Measurements from ENCODE around the gene TEX14.

TEX14 gene

DNA sequence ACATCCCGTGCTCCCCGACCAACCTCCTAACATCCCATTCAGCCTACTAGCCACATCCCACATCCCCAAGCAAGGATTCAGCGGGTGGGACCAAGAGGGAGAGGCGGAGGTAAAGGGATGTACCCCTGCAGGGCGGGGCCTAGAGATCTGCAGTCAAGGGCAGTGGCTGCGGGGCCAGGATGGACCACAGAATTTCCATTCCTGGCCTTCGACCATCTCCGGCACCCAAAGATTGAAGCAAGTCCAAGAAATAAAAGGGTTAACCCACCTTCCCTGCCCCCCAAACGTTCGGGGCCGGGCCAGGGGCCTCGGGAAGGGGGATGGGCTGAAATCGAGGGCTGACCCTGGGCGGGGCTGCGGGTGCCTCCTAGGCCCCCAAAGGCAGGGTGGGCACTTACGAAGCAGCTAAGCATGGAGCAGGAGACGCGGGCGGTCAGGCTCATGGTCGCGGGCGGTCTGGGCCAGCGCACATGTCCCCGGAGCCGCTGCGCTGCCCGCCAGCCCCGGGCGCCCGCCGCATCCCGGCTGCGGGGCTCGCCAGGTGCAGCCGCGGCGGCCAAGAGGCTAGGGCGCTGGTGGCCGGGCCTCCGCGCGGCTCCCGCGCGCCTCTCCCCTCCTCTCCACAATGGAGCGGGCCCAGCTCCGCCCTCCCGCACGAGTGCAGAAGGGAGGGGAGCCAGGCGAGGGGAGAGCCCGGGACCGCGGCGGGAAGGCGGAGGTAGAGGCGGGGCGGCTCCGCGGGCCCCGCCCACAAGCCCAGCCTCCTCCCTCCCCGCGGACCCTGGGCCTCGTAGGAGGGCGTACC is 177.7 kb downstream of the TEX14 start, which contains the start of gene MTMR4:
Gene MTMR4, minus strand, starts transcription at position 674 of the 805 bp plus-strand sequence. Its CDS starts 231 bp downstream, at position 443.
- Histone ChIP-seq H3K27me3 (no peaks in the 10 kb centered on the region), H3K4me1 (peaks cover 0 to 52% (median 35%) of the 10 kb centered on the region in 4 donors), H3K27ac (peak within 1 kb of the TSS; percentile 87 to 93), H3K4me3 (peak within 1 kb of the TSS; percentile 64 to 79), H3K9me3 (no peaks in the 10 kb centered on the region), H3K36me3 (peaks cover 32 to 44% (median 34%) of the 10 kb centered on the region in 3 donors)
- TF ChIP-seq, protein P1, sequence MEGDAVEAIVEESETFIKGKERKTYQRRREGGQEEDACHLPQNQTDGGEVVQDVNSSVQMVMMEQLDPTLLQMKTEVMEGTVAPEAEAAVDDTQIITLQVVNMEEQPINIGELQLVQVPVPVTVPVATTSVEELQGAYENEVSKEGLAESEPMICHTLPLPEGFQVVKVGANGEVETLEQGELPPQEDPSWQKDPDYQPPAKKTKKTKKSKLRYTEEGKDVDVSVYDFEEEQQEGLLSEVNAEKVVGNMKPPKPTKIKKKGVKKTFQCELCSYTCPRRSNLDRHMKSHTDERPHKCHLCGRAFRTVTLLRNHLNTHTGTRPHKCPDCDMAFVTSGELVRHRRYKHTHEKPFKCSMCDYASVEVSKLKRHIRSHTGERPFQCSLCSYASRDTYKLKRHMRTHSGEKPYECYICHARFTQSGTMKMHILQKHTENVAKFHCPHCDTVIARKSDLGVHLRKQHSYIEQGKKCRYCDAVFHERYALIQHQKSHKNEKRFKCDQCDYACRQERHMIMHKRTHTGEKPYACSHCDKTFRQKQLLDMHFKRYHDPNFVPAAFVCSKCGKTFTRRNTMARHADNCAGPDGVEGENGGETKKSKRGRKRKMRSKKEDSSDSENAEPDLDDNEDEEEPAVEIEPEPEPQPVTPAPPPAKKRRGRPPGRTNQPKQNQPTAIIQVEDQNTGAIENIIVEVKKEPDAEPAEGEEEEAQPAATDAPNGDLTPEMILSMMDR (IDR thresholded peaks at IDR 0.05), result no peak
- intact Hi-C loops (cut with DNase I; ENCODE audit: low total_unique reads), result loop anchor here (10.0 kb wide), 3 partner anchors 159 to 491 kb away; partner anchors contain the start of genes DYNLL2 and SUPT4H1
- DNase-seq, result peak; percentile 87 to 93

DNA sequence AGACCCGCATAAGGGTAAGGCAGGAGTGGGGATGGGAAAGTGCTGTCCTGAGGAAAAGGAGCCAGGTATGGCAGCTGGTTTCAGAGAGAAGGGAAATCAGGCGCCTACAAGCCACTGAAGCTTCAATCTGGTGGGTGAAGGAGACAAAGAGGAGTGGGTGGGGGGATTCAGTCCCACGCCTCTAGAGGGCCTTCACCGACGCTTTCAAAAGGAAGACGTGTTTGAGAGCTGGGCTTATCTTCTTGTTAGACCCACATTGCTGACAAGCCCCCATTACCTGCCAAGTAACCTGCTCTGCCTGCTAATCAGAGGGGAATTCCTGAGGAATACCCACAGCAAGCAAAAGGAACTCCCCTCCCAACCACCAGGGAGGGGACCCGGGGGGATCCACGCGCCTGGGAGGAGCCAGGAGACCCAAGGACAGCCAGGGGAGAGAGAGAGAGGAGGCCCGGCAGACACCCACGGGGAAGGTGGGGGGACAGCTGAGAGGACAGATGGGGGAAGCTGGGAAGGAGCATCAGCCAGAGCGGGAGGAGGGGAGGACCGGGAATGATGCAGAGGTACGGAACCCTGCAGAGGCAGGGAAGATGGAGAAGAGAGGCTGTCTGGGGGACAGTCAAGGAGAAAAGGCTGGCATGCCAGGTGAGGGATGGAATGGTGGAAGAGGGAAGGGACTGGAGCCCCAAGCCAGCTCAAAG is 178.4 kb downstream of the TEX14 start:
- peak overlapping the region; percentile 87 to 93 for H3K27ac ChIP-seq
- peaks cover 39 to 51% (median 42%) of the 10 kb centered on the region in 3 donors for H3K36me3 ChIP-seq
- peak overlapping the region; percentile 64 to 79 for H3K4me3 ChIP-seq
- no peaks in the 10 kb centered on the region for H3K27me3 ChIP-seq
- intact Hi-C loops (cut with DNase I; ENCODE audit: low total_unique reads), result loop anchor here (10.0 kb wide), 3 partner anchors 159 to 491 kb away; partner anchors contain the start of genes DYNLL2 and SUPT4H1
- no peak for DNase-seq
- TF ChIP-seq, protein P1 (IDR thresholded peaks at IDR 0.05), result no peak
- H3K9me3 ChIP-seq, result no peaks in the 10 kb centered on the region
- peaks cover 0 to 49% (median 33%) of the 10 kb centered on the region in 4 donors for H3K4me1 ChIP-seq

DNA sequence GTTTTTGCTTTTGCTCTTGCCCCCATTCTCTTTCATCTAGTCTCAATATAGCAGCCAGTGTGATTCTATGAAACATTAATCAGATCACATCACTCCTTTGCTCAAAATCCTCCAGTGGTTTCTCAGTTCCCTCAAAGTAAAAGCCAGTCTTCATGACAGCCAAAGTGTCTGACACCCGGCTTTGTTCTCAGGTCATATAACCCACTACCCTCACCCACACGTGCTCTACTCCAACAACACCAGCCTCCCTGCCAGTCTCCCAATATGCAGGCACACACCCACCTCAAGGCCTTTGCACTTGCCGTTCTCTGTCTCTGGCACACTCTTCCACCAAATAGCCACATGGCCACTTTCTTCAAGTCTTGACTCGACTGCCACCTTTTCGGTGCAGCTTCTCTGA is 181.8 kb downstream of the TEX14 start:
- H3K4me3 ChIP-seq, result no peak overlapping the region
- TF ChIP-seq, protein P1 (IDR thresholded peaks at IDR 0.05), result no peak
- H3K27me3 ChIP-seq, result no peaks in the 10 kb centered on the region
- intact Hi-C loops (cut with DNase I; ENCODE audit: low total_unique reads), result loop anchor here (10.0 kb wide), 3 partner anchors 155 to 495 kb away; partner anchors contain the start of genes DYNLL2 and SUPT4H1
- peaks cover 0 to 27% (median 16%) of the 10 kb centered on the region in 4 donors for H3K4me1 ChIP-seq
- peaks cover 70 to 78% (median 73%) of the 10 kb centered on the region in 3 donors for H3K36me3 ChIP-seq
- H3K9me3 ChIP-seq, result no peaks in the 10 kb centered on the region
- DNase-seq, result no peak
- H3K27ac ChIP-seq, result no peak overlapping the region

DNA sequence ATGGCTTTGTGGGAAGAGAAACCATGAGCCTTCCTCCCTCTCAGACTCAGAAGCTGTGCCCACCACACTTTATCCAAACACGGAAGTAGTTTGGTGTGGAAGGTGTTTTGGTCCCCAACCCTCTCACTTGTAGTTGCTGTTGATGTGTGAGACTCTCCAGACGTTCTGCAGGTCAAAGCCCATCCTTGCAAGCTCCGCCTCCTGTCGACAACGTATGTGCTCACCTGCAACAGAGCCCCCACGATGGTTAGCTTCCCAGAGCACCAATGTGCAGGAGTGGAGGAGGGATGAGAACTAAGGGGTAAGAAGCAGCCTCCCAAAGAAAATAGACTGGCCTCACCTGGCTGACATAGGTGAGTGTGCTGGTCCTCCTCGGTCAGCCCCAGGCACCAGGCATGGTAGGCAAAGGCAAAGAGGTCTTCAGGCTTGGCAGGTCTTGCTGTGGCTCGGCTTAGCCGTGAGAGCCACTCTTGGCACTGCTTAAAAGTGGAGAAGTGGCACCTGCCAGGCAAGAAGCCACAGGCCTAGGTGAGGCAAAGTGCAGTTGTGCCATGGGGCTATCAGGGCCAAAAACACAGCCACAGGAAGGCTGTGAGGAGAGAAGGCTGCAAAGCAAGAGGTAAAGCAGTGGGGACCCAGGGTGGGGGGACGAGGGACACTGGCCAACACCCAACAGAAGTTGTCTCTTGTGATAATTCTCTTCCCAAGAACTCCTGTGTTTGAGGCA is 183.3 kb downstream of the TEX14 start:
- no peaks in the 10 kb centered on the region for H3K27me3 ChIP-seq
- H3K9me3 ChIP-seq, result no peaks in the 10 kb centered on the region
- TF ChIP-seq, protein P1 (IDR thresholded peaks at IDR 0.05), result no peak
- intact Hi-C loops (cut with DNase I; ENCODE audit: low total_unique reads), result no loop called here
- peaks cover 84 to 94% (median 89%) of the 10 kb centered on the region in 3 donors for H3K36me3 ChIP-seq
- no peak overlapping the region for H3K27ac ChIP-seq
- H3K4me1 ChIP-seq, result peaks cover 0 to 13% (median 8%) of the 10 kb centered on the region in 4 donors
- no peak for DNase-seq
- no peak overlapping the region for H3K4me3 ChIP-seq

DNA sequence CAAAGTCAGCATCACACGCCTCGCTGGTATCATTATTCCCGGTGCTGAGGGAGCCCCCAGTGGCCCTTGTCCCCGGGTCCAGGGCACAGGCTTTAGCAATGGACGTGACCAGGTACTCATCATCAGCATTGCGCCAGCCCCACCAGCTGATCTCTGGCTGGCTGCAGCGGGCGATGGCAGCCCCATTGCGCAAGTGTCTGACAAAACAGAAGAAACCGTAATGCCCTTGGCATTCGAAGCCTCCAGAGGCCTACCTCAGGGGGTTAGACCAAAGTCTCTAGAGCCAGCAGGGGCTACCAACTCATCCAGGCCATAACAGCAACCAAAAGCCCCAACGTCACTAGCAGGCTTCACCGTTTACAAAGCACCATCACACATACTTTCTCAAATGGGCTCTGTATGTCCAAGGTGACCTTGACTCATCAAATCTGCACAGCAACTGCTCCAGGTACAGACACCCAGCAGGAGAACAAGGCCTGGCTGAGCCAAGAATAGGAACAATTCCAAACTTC is 184.7 kb downstream of the TEX14 start:
- H3K36me3 ChIP-seq, result peaks cover 93 to 100% (median 95%) of the 10 kb centered on the region in 3 donors
- TF ChIP-seq, protein P1 (IDR thresholded peaks at IDR 0.05), result no peak
- H3K4me1 ChIP-seq, result no peaks in the 10 kb centered on the region
- no peaks in the 10 kb centered on the region for H3K27me3 ChIP-seq
- H3K4me3 ChIP-seq, result no peak overlapping the region
- no peak for DNase-seq
- no peak overlapping the region for H3K27ac ChIP-seq
- H3K9me3 ChIP-seq, result no peaks in the 10 kb centered on the region
- intact Hi-C loops (cut with DNase I; ENCODE audit: low total_unique reads), result no loop called here

Measured in tibial artery (tissue), 4 donors.